ENCODE results near the gene ZNF530.

ZNF530 gene

DNA sequence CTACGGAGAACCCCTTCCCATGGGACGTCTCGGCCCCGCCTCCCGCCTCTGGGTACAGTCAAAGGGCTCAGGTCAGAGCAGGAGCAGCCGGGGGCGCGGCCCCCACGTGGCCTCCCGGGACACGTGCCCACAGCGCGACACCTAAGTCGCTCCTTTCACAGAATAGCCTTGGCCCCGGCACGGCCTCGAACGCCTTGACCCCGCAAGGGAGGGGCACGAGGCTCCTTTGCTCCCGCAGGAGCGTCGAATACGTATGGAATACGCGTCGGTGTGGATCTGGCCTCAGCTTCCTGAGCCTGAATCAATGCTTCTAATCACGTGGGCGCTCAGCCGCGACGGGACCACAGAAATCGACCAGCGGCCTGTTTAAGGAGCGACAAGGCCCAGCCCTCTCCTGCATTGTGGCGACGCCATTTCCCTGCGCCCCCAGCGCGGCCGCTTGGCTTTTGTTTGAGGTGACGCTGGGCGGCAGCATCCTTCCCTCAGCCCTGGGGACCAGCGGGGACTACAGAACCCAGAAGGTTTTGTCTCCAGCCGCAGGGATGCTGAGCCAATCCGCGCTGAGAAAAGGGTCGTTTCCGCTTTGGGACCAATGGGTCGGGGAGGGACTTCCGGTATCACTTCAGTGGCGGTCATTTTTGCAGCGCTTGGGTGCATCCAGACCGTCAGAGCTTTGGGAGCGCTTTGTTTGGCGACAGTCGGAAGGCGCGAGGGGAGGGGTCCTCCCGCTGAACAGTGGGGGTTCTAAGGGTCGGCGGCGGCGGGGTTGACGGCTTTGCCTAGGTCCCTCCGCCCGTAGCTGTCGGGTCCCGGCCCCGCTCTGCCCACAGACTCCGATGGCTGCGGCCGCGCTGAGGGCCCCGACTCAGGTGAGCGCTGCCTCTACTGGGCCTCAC is 15.9 kb upstream of the ZNF530 start, which contains the start of gene ZIK1:
TSS of gene ZIK1 (plus strand) at position 625 of the 896 bp plus-strand sequence. CDS start at position 837, 212 bp downstream.
- TF ChIP-seq, protein P1, sequence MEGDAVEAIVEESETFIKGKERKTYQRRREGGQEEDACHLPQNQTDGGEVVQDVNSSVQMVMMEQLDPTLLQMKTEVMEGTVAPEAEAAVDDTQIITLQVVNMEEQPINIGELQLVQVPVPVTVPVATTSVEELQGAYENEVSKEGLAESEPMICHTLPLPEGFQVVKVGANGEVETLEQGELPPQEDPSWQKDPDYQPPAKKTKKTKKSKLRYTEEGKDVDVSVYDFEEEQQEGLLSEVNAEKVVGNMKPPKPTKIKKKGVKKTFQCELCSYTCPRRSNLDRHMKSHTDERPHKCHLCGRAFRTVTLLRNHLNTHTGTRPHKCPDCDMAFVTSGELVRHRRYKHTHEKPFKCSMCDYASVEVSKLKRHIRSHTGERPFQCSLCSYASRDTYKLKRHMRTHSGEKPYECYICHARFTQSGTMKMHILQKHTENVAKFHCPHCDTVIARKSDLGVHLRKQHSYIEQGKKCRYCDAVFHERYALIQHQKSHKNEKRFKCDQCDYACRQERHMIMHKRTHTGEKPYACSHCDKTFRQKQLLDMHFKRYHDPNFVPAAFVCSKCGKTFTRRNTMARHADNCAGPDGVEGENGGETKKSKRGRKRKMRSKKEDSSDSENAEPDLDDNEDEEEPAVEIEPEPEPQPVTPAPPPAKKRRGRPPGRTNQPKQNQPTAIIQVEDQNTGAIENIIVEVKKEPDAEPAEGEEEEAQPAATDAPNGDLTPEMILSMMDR (IDR thresholded peaks at IDR 0.05; ENCODE audit: extremely low read depth, missing control alignments) = no peak
- peak; percentile 95 for DNase-seq (ENCODE audit: low spot score)

- DNase-seq (ENCODE audit: low spot score) = no peak
- TF ChIP-seq, protein P1 (IDR thresholded peaks at IDR 0.05; ENCODE audit: extremely low read depth, missing control alignments) = no peak
These were observed 12.2 kb upstream of the ZNF530 start for GRCh38 chr19:57587529-57587928.

DNA sequence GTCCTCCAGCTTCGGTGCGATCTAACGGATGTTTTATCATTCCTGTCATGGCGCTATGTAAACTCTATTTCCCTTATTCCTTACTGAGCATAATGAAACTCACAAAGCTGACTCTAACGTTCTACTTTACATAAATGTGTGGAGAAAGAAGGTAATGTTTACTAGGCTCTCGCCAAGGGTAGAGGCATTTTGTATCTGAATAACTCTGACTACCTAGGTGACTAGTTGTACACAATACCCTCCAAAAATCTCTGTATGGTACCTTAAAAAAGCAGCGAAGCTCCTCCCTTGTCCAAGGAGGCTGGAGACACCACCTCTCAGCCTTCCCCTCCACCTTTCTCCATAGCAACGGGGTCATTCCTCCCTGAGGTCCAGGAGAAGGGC is 316 bp upstream of the ZNF530 start:
- TF ChIP-seq, protein P1 (IDR thresholded peaks at IDR 0.05; ENCODE audit: extremely low read depth, missing control alignments) = no peak
- DNase-seq (ENCODE audit: low spot score) = no peak

GRCh38 chr19:57606931-57607330 is 7.2 kb downstream of the ZNF530 start:
- TF ChIP-seq, protein P1 (IDR thresholded peaks at IDR 0.05; ENCODE audit: extremely low read depth, missing control alignments) = no peak
- DNase-seq (ENCODE audit: low spot score) = no peak

- TF ChIP-seq, protein P1 (IDR thresholded peaks at IDR 0.05; ENCODE audit: extremely low read depth, missing control alignments) = no peak
These were observed 11.4 kb downstream of the ZNF530 start for GRCh38 chr19:57611113-57611512.

GRCh38 chr19:57613941-57614743 is 14.5 kb downstream of the ZNF530 start, which contains the start of gene ZNF134:
Gene ZNF134, plus strand, starts transcription at chr19:57614242. Its CDS starts 5,227 bp downstream, at chr19:57619469.
- DNase-seq (ENCODE audit: low spot score) = peak; percentile 96
- TF ChIP-seq, protein P1 (IDR thresholded peaks at IDR 0.05; ENCODE audit: extremely low read depth, missing control alignments) = no peak

More at GRCh38 chr19:57611113-57611512, 11.4 kb downstream of the ZNF530 start:
- DNase-seq (ENCODE audit: low spot score) = no peak

Measured in GM20000 (cell line).